Measurements from ENCODE around the gene AKAP1.

AKAP1 gene

GRCh38 chr17:57130708-57131461 is 45.8 kb downstream of the AKAP1 start:
- DNase-seq (ENCODE audit: low read depth): peak; percentile 28

- no peak for DNase-seq (ENCODE audit: low read depth)
These were observed 47.6 kb downstream of the AKAP1 start for GRCh38 chr17:57132663-57133062.

GRCh38 chr17:57133486-57133885 is 48.4 kb downstream of the AKAP1 start:
- no peak for DNase-seq (ENCODE audit: low read depth)

GRCh38 chr17:57135026-57135788 is 50.2 kb downstream of the AKAP1 start:
- no peak for DNase-seq (ENCODE audit: low read depth)

GRCh38 chr17:57135789-57136291 is 50.8 kb downstream of the AKAP1 start:
- DNase-seq (ENCODE audit: low read depth): no peak

- no peak for DNase-seq (ENCODE audit: low read depth)
These were observed 51.3 kb downstream of the AKAP1 start for GRCh38 chr17:57136355-57136754.

- DNase-seq (ENCODE audit: low read depth): no peak
These were observed 53.2 kb downstream of the AKAP1 start for GRCh38 chr17:57138030-57138911.

GRCh38 chr17:57138956-57139576 is 54.0 kb downstream of the AKAP1 start:
- DNase-seq (ENCODE audit: low read depth): no peak

- no peak for DNase-seq (ENCODE audit: low read depth)
These were observed 55.3 kb downstream of the AKAP1 start for GRCh38 chr17:57140316-57140715.

GRCh38 chr17:57142925-57143324 is 57.9 kb downstream of the AKAP1 start:
- no peak for DNase-seq (ENCODE audit: low read depth)

- no peak for DNase-seq (ENCODE audit: low read depth)
These were observed 58.3 kb downstream of the AKAP1 start for GRCh38 chr17:57143361-57143760.

GRCh38 chr17:57143919-57144318 is 58.9 kb downstream of the AKAP1 start:
- DNase-seq (ENCODE audit: low read depth): no peak

- no peak for DNase-seq (ENCODE audit: low read depth)
These were observed 59.5 kb downstream of the AKAP1 start for GRCh38 chr17:57144567-57144966.

GRCh38 chr17:57145347-57145746 is 60.3 kb downstream of the AKAP1 start:
- no peak for DNase-seq (ENCODE audit: low read depth)

GRCh38 chr17:57146273-57146672 is 61.2 kb downstream of the AKAP1 start:
- no peak for DNase-seq (ENCODE audit: low read depth)

GRCh38 chr17:57151798-57152197 is 66.8 kb downstream of the AKAP1 start:
- no peak for DNase-seq (ENCODE audit: low read depth)

GRCh38 chr17:57152967-57153528 is 68.0 kb downstream of the AKAP1 start:
- DNase-seq (ENCODE audit: low read depth): no peak

GRCh38 chr17:57154921-57155320 is 69.9 kb downstream of the AKAP1 start:
- no peak for DNase-seq (ENCODE audit: low read depth)

GRCh38 chr17:57158325-57158724 is 73.3 kb downstream of the AKAP1 start:
- no peak for DNase-seq (ENCODE audit: low read depth)

GRCh38 chr17:57158795-57159194 is 73.7 kb downstream of the AKAP1 start:
- no peak for DNase-seq (ENCODE audit: low read depth)

GRCh38 chr17:57160624-57161023 is 75.6 kb downstream of the AKAP1 start:
- no peak for DNase-seq (ENCODE audit: low read depth)

GRCh38 chr17:57164814-57165213 is 79.8 kb downstream of the AKAP1 start:
- no peak for DNase-seq (ENCODE audit: low read depth)
